GM18858 (cell line): Measurements from ENCODE around the gene ENTPD6.
"Not testable (repeated sequence)": the region's sequence is repeated elsewhere in the genome, so short reads cannot be mapped to it uniquely, and the experiment has no call there.

Experiments used
- ATAC-seq: cut with Tn5 transposase; IDR thresholded peaks from one replicate; pipeline ENCODE4 v1.9.1; 2021; ENCODE audit not compliant: unreplicated experiment

Gene ENTPD6

DNA sequence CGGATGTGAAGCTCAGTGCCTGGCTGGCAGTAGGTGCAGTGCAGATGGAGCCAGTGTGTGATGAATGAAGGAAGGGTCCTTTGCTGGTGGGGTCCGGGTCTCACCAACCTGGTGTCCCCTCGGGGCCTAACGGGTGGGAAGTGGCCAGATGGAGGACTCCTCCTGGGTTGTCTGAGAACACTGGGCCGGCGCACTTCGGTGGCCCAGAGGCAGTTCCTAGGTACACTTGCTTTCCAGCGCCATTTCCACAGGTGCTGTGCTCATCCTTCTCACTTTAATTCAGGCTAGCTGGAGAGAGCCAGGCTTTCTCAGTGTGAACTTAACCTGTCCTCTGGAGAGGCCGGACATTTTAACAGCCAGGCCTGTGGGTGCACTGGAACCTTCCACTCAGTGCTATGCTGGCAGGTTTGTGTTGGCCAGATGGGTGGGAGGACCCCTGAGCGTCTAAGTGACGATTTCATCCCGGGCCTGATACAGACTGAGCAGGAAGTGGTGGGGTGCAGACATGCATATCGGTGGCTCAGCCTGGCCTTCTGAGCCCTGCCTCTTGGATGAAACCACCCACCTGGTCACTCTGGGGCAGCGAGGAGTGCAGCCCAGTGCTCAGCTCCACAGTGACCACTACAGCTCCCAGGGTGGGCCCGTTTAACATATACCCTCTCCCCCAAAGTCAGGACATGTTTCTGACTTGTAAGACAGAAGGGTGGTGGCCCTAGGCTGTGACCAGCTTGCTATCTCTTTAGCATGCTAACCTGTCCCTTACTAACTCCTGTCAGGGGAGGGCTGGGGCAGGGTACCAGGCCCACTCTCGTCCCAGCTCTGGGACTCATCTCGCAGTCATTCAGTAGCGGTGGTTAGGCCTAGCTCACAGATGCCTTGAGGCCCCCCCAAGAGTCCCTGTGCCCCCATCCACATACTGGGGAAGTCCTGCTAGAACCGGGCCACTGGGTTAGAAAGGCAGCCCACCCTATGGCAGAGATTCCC is 44.2 kb downstream of the ENTPD6 start:
- ATAC-seq, result peak; percentile 73

DNA sequence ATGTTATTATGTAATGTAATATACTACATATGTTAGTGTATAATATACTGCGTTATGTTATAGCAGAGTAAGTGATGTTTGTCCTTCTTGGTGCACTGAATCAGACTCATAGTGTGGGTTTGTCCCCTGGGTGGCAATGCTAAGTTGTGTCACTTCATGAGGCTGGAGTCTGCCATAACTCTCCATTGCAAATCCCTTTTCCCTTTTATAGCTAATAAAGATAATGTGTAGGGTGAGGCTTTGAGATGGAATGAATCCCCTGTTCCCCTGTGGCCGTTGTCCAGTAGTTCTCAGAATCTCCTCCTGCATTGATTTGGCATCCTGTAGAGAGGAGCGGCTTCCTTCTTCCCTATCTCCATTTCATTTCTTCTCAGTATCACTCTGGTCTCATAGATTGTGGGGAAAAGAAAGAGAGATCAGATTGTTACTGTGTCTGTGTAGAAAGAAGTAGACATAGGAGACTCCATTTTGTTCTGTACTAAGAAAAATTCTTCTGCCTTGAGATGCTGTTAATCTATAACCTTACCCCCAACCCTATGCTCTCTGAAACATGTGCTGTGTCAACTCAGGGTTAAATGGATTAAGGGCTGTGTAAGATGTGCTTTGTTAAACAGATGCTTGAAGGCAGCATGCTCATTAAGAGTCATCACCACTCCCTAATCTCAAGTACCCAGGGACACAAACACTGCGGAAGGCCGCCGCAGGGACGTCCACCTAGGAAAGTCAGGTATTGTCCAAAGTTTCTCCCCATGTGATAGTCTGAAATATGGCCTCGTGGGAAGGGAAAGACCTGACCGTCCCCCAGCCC is 45.5 kb downstream of the ENTPD6 start:
- not testable (repeated sequence) for ATAC-seq

DNA sequence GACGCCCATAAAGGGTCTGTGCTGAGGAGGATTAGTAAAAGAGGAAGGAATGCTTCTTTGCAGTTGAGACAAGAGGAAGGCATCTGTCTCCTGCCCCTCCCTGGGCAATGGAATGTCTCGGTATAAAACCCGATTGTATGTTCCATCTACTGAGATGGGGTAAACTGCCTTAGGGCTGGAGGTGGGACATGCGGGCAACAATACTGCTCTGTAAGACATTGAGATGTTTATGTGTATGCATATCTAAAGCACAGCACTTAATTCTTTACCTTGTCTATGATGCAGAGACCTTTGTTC is 46.1 kb downstream of the ENTPD6 start:
- not testable (repeated sequence) for ATAC-seq

DNA sequence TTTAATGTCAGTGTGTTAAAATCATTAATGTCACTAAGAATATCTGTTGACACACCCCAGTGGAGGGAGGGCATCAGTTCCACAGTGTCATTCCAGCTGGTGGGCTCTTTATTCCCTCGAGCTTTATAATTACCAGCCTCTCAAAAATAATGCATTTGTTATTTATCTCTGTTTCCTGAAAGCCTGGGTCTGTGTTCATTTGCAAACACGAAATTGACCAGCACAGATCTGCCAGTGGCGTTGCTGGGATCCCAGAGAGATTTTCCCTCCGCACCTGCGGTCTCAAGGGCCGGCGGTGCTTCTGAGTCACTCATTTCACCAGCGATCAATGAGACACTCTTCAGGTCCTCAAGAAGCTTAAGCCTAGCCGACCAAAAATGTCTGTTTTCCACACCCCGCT is 46.7 kb downstream of the ENTPD6 start:
- no peak for ATAC-seq

GRCh38 chr20:25243416-25243979 is 48.0 kb downstream of the ENTPD6 start:
- ATAC-seq, result no peak

- ATAC-seq, result no peak
These were observed 49.5 kb downstream of the ENTPD6 start for GRCh38 chr20:25244976-25245375.

- no peak for ATAC-seq
These were observed 49.9 kb downstream of the ENTPD6 start for GRCh38 chr20:25245461-25245860.

- ATAC-seq, result no peak
These were observed 50.9 kb downstream of the ENTPD6 start for GRCh38 chr20:25246182-25246999.

DNA sequence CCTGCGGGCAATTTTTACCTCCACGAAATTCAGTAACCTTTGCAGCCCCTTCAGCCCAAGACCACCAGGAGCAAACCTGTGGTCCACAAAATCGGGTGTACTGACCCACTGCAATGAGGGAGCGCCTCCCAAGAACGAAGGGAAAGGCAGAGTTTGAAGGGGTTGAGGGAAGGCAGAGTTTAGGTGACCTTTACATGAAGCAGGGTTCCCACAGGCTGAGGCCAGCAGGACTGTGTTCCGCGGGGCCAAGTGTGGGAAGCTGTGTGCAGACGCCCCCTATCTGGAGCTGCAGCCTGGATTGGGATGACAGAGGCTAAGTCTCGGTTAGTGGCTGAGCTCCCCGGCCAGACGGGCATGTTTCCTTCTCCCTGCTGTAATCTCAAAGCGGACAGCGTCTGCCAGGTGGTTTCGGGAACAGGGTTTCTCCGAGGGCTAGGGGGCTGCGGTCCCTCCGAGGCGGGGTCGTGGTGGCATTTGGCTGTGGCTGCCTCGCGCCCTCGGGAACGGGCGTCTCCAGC is 51.5 kb downstream of the ENTPD6 start:
- ATAC-seq, result no peak

DNA sequence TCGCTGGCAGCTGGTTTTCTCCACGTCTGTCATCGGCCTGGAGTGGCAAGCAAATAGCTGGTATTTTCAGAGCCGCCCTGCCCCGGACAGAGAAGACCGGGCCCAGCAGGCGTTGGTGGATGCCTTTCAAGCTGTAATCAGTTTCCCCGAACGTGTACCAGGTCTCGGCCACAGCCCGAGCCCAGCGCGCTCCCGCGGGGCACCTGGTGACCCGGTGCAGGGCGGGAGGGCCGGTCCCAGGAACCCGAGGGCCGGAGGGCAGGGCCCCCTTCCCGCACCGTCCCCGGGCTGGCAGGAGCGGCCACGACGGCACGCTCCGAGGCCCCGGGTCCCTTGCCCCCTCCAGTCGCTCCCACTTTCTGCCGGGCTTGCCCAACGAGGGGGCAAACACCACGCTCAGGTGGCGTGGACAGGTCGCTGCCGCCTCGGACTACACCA is 52.0 kb downstream of the ENTPD6 start:
- ATAC-seq, result peak; percentile 12

GRCh38 chr20:25247956-25248785 is 52.7 kb downstream of the ENTPD6 start, which contains the start of gene PYGB:
Gene PYGB, plus strand, starts transcription at chr20:25248085. Its CDS starts 94 bp downstream, at chr20:25248179.
- peak; percentile 56 for ATAC-seq

DNA sequence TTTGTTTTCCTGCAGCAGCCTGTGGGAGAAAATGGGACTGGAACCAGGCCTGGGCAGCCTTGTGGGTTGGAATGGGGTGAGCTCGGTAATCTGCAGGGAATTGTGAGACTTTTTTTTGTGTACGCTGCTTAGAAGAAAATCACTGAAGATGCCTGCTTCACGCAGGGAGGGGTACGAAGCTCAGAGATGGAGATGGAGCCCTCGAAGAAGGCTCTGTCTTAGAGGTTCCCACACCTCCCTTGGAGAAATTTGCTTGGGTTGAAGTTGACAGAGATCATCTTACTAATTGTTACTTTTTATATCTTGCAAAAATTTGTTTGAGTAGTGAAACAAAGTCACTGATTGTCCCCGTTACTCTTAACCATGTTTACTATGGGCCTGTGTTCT is 53.3 kb downstream of the ENTPD6 start:
- no peak for ATAC-seq

GRCh38 chr20:25249198-25249931 is 53.9 kb downstream of the ENTPD6 start:
- no peak for ATAC-seq

DNA sequence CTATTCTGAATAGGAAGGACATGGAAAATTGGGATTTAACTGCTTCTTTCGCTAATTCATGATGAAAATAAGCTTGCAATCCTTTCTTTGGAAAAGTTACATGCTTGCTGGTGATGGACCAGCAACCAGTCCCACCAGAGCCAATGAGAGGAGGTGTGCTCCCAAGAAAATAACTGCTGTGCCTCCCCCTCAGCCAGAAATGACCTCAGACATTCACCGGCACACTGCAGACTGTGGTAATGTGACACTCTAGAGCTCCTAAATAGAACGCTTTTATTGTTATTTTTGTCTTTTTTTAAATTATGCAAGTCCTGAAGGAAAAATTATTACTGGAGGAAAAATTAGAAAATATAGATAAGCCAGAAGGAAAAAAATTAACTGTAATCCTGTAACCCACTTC is 55.0 kb downstream of the ENTPD6 start:
- no peak for ATAC-seq

DNA sequence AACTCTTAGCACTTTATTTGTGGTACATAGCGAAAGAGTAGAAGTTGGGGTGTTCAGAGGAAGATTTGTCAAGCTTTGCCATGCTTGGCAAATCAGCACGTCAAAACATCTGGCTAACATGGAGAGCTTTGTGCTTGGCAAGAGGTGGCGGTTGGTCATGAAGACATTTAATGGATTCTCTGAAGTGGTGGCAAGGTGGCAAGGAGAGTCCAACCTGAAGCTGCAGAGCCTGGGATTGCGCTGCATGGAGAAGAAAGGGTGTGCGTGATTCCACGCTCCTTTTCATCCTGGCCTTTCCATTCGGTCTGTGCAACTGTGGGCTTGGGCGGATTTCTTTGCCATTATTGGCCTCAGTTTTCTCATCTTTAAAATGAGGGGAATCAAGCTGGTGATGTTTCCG is 55.5 kb downstream of the ENTPD6 start:
- no peak for ATAC-seq

DNA sequence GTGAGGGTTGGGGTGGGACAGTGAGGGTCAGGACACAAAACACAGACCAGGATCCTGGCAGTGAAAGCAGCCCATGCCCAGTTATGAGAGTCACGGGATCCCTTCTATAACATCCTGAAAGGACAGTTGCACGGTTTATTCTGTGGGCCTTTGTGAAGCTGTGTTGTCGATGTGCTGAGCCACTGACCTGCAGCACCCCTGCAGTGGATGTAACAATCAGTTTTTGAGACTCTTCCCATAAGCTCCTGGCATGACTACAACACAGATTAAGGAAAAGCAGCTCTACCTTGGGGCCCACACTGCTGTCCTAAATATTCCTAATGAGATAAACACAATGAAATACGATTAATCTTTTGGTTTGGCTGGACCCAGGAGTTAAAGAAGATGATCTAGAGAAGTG is 56.0 kb downstream of the ENTPD6 start:
- ATAC-seq, result no peak

GRCh38 chr20:25252230-25252651 is 56.7 kb downstream of the ENTPD6 start:
- ATAC-seq, result no peak

- ATAC-seq, result no peak
These were observed 57.3 kb downstream of the ENTPD6 start for GRCh38 chr20:25252686-25253421.
